Measurements from ENCODE around the gene VWC2L.

GRCh38 chr2:214604861-214605260, 194.0 kb downstream of the VWC2L start:
- TF ChIP-seq, protein P1, sequence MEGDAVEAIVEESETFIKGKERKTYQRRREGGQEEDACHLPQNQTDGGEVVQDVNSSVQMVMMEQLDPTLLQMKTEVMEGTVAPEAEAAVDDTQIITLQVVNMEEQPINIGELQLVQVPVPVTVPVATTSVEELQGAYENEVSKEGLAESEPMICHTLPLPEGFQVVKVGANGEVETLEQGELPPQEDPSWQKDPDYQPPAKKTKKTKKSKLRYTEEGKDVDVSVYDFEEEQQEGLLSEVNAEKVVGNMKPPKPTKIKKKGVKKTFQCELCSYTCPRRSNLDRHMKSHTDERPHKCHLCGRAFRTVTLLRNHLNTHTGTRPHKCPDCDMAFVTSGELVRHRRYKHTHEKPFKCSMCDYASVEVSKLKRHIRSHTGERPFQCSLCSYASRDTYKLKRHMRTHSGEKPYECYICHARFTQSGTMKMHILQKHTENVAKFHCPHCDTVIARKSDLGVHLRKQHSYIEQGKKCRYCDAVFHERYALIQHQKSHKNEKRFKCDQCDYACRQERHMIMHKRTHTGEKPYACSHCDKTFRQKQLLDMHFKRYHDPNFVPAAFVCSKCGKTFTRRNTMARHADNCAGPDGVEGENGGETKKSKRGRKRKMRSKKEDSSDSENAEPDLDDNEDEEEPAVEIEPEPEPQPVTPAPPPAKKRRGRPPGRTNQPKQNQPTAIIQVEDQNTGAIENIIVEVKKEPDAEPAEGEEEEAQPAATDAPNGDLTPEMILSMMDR (IDR thresholded peaks at IDR 0.05), result no peak
- no peak for TF ChIP-seq POLR2A (IDR thresholded peaks at IDR 0.05)
